HG03135 (cell line): ENCODE data around the gene PPP1R3G.

Experiments
- ATAC-seq: cut with Tn5 transposase; IDR thresholded peaks from one replicate; pipeline ENCODE4 v1.9.1; 2021; ENCODE audit warnings: mild to moderate bottlenecking, moderate library complexity; ENCODE audit not compliant: unreplicated experiment

Gene PPP1R3G

GRCh38 chr6:5068153-5068751 is 16.9 kb upstream of the PPP1R3G start:
- no peak for ATAC-seq

GRCh38 chr6:5071216-5071615 is 13.9 kb upstream of the PPP1R3G start:
- no peak for ATAC-seq

- ATAC-seq: no peak
Measured at GRCh38 chr6:5072440-5072839, 12.7 kb upstream of the PPP1R3G start.

GRCh38 chr6:5073992-5074391 is 11.1 kb upstream of the PPP1R3G start:
- no peak for ATAC-seq

- ATAC-seq: no peak
Measured at GRCh38 chr6:5076931-5077330, 8.2 kb upstream of the PPP1R3G start.

- ATAC-seq: no peak
Measured at GRCh38 chr6:5078121-5078669, 6.9 kb upstream of the PPP1R3G start.

GRCh38 chr6:5079692-5080091 is 5.4 kb upstream of the PPP1R3G start:
- ATAC-seq: no peak

GRCh38 chr6:5080574-5080973 is 4.6 kb upstream of the PPP1R3G start:
- no peak for ATAC-seq

- no peak for ATAC-seq
Measured at GRCh38 chr6:5081182-5081581, 4.0 kb upstream of the PPP1R3G start.

GRCh38 chr6:5081955-5082354 is 3.2 kb upstream of the PPP1R3G start:
- no peak for ATAC-seq

GRCh38 chr6:5082487-5083306 is 2.4 kb upstream of the PPP1R3G start:
- ATAC-seq: no peak

- ATAC-seq: no peak
Measured at GRCh38 chr6:5083307-5083583, 1.9 kb upstream of the PPP1R3G start.

- no peak for ATAC-seq
Measured at GRCh38 chr6:5083813-5084359, 1.3 kb upstream of the PPP1R3G start.

GRCh38 chr6:5084360-5084780 is 771 bp upstream of the PPP1R3G start:
- peak; percentile 37 for ATAC-seq

GRCh38 chr6:5085648-5086293 is 630 bp downstream of the PPP1R3G start:
- no peak for ATAC-seq

GRCh38 chr6:5086294-5086890 is 1.3 kb downstream of the PPP1R3G start:
- no peak for ATAC-seq

GRCh38 chr6:5087389-5087788 is 2.2 kb downstream of the PPP1R3G start:
- no peak for ATAC-seq

- ATAC-seq: no peak
Measured at GRCh38 chr6:5088780-5089179, 3.6 kb downstream of the PPP1R3G start.

GRCh38 chr6:5089481-5090438 is 4.6 kb downstream of the PPP1R3G start:
- ATAC-seq: no peak

- no peak for ATAC-seq
Measured at GRCh38 chr6:5090603-5091002, 5.5 kb downstream of the PPP1R3G start.
